Stimulated activated CD8-positive, alpha-beta memory T cell treated with anti-CD3 and anti-CD28 coated beads, Interleukin-15, amount 100 ng/mL, for 4 hours (primary cell): ENCODE measurements around the gene SNX25.
"Not testable (repeated sequence)": the region's sequence is repeated elsewhere in the genome, so short reads cannot be mapped to it uniquely, and the experiment has no call there.

Source experiments
- DNase-seq, 2 donors: peaks; one replicate each; pipeline ENCODE4 v3.0.0-alpha.2; 2020; ENCODE audit warnings: low read depth in 2 of 2

SNX25 gene

GRCh38 chr4:185232370-185232769 is 23.0 kb downstream of the SNX25 start:
- no peak for DNase-seq

DNA sequence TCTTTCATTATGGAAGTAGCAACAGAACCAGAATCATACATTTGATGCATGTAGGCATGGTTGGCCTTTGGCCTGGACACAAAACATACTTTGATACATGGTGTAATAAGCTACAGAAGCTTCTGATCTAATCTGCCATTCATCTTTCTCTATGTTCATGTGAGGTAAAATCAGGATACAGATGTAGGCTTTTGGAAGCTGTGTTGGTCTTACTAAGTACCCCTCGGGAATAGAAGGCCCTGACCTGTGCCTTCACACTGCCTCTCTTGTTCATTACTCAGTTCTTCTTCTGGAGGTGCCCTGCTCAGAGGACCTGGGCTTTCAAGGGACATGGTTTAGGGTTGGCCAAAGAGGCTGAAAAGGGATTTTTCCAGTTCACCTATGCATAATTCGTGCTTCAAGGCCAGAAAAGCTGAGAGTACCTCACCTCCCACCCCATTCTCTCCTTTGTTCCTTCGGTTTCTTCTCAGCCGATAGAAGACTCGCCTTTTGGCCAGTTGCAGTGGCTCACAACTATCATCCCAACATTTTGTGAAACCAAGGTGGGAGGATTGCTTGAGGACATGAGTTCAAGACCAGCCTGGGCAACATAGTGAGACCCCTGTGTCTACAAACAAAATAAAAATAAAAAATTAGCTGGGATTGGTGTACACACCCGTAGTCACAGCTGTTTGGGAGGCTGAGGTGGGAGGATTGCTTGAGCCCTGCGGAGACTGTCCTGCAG is 25.9 kb downstream of the SNX25 start:
- DNase-seq, result no peak

DNA sequence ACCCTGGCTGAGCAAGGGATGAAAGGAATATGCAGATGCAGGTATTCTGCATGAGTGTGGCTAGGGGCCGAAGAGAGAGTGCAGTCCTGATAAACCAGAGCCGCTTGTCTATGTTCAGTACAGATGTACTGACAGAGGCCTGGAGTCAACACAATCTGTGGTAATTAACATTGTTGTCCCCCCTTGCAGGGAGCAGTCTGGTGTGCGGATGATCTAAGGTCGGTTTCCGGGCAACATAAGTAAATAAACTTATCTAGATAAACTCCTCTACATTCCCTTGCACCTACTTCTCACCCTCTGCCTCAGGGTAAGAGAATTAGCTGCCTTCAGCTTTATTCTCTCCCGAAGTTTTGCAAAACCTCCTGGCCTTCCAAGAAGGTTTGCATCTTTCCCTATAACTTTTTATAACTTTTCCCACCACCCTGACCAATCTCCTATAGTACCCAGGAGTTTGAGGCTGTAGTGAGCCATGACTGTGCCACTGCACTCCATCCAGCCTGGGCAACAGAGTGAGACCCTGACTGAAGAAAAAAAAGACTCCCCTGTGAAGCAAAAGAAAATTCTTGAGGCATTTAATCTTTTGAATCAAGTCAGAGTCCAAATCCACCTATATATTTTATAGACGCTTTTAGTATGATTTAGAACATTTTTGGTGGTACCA is 26.6 kb downstream of the SNX25 start:
- DNase-seq, result no peak

DNA sequence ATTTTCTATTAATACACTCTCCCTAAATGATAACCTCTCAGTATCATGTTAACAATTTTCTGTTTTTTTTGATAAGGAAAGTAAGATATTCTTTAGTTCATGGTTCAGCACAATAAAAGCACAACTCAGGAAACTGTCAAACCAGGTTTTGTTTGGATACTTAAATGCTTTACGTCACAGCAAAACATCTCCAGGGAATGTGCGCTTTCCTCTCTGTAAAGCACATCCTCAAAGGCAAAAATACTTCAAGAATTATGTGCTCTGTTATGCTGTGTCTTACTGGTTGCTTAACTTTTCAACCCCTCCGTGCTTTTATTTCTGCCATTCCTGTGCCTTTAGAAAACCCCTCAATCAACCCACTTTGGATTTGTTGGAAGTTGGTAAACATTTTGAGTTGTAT is 27.8 kb downstream of the SNX25 start:
- DNase-seq, result no peak

DNA sequence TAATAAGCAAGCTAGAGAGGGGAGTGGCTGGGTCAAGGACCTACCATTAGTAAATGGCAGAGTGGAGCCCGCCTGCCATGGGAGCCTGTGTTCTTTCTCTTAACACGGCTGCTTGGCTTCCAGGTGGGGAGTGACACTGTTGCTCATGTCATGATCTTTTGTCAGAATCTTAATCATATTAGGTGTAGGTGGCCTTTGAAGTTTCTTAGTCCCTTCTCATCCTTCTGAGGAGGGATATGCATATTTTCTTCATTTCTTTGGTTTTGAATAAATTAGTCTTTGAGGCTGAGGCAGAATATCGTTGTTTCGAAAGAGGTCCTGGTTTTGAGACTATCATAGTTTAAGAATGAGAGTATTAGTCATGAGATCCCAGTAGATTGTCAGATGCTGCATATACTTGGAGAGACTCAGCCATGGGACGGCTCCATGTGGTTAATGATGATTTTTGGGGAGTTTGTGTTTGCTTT is 28.9 kb downstream of the SNX25 start:
- DNase-seq, result no peak

DNA sequence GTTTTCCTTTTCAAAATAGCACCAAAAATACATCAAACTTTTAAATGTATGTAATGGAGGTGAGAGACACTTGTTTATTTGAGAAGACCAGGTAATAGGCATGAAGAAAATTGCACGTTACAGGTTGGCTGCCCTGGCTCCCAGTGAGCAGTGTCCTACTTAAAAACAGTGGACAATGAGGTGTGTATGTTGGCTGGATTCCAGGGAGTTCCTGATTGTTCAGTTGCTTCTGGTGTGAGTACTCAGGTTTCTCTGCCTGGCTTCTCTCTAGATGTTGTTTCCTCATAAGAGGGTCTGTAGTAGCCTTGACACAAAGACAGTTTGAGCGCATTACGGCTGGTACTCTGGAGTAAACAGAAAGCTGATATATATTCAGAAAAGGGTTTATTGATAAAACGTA is 29.4 kb downstream of the SNX25 start:
- no peak for DNase-seq

GRCh38 chr4:185240486-185240885 is 31.1 kb downstream of the SNX25 start:
- not testable (repeated sequence) for DNase-seq

GRCh38 chr4:185242749-185243533 is 33.5 kb downstream of the SNX25 start:
- no peak for DNase-seq

GRCh38 chr4:185243879-185244278 is 34.5 kb downstream of the SNX25 start:
- no peak for DNase-seq

GRCh38 chr4:185244763-185245162 is 35.4 kb downstream of the SNX25 start:
- no peak for DNase-seq

DNA sequence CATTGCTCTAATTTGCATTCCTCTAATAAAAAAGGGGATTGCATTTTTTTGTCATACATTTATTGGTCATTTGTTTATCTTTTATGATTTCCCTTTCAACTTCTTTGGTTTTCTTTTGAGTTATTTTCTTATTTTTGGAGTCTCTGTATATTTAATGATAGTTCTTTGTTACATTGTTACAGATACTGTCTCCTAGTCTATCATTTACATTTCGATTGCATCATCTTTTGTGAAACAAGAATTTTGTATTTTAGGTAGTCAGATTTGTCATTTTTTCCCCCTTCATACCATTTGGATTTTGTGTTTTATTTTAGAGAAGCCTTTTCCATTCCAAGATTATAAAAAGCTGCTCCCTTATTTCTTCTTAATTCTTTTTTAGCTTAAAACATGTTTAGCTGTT is 37.1 kb downstream of the SNX25 start:
- DNase-seq, result no peak

- no peak for DNase-seq
These were observed 37.8 kb downstream of the SNX25 start for GRCh38 chr4:185247151-185247550.

DNA sequence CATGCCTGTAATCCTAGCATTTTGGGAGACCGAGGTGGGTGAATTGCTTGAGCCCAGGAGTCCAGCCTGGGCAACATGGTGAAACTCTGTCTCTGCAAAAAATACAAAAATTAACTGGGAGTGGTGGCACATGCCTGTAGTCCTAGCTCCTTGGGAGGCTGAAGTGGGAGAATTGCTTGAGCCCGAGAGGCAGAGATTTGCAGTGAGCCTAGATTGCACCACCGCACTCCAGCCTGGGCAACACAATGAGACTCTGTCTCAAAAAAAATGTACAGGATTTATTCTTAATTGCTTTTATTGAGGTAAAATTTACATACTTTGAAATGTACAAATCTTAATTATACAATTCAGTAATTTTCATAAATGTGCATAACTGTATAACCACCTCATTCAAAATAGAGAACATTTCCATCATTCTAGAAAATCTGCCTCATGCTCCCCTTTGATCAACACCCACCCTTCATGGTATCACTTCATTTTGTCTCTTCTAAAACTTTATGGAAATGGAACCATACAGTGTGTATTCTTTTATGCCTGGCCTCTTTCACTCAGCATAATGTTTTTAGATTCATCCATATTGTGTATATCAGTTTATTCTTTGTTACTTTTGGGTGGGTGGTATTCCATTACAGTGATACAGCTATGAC is 39.1 kb downstream of the SNX25 start:
- DNase-seq, result no peak

GRCh38 chr4:185249105-185249504 is 39.7 kb downstream of the SNX25 start:
- DNase-seq, result no peak

DNA sequence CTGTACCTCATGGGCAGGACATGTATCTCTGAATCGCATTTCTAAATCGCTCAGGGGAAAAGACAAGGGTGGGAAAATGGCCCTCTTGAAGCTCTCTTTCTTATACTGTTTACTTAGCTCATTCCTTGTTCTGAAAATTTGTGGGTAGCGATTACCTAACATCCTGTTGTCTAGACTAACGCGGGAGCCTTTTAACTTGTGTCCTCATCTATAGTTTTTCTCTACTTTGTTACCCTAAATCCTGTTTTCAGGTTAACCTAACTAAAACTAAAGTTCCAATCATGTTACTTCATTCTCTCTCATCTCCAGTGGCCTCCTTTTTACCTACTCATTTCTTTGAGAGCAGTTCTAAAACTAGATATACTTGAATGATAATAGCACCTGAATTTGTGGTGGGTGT is 45.0 kb downstream of the SNX25 start:
- no peak for DNase-seq

DNA sequence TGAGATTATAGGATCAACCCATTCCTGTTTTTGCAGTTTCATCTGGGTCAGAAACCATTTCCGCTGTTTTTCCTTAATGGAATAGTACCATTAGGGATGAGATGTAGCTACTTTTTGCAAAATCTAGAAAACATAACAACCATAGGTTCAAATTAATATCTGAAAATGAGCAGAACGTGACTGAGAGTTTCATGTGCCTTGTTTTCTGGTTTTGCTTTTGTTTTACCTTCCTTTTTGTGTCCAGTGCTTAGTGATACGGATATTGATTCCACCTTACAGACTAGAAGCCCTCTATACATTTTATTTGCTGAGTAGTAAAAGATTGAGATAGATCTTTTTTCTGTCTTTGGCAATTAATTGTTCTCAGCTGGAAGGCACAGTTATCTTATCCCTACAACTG is 46.5 kb downstream of the SNX25 start:
- DNase-seq, result no peak

- DNase-seq, result no peak
These were observed 47.0 kb downstream of the SNX25 start for GRCh38 chr4:185256446-185256845.

DNA sequence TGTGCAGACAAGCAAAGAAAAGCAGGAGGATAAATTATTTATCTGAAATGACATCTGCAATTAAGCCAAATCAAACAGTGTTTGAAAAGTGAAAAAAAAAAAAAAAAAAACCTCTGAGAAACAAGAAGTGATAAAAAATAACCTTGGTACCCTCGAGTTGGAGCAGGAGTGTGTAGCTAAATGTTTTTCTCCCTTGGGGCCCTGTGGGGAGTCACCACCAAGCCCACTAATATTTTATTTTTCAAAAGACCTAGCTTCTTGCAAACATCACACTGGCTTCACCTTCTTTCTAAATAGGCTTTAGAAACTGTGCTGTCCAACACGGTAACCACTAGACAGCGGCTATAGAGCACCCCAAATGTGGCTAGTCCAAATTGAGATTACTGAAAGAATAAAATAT is 47.7 kb downstream of the SNX25 start:
- no peak for DNase-seq

- DNase-seq, result no peak
These were observed 48.3 kb downstream of the SNX25 start for GRCh38 chr4:185257694-185258093.

DNA sequence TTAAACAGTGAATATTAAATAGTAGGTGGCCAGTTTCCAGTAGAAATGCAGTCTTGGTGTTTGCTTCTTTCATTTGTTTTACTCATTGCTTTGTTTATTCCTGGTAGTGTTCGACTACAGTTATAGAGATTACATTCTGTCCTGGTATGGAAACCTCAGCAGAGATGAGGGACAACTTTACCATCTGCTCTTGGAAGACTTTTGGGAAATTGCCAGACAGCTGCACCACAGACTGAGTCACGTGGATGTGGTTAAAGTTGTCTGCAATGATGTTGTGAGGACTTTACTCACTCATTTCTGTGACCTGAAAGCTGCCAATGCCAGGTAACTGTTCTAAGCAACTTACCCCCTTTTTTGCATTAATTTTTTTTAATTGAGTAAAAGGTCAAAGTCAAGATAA is 49.3 kb downstream of the SNX25 start:
- DNase-seq, result not testable (repeated sequence)

DNA sequence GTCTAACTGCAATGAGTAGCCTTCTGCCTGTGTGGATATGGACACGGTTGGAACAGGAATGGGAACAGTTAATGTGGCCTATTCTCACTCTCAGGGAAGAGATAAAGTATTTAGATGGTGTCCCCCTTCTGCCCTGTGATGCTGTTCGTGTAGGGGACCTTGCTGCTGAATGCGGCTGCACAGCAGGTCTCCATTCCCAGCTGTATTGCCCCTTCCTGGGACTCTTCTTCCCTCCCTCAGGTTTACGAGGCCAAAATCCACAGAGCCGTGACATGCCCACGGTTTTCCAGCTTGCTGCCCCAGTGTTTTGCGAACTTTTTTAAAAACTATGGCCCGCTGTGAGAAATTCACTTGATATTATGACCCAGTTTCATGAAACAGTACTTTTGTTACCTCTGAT is 50.3 kb downstream of the SNX25 start:
- no peak for DNase-seq

DNA sequence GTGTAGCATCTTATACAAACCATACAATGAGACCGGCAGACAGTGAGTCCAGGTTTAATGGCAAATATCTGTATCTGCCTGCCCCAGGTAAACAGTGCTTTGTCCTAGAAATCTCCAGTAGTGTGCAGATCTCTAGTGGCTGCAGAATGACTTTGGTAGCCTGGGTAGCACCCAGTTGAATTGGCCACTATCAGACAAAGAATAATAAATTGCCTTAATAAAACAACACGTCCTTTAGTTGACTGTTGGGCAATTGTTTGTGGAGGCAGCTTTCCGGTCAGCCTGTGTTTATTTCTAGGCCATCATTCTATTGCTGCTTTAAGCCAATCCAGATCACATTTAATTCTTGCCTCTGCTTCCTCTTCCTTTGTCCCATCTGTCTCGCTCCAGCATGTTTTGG is 52.5 kb downstream of the SNX25 start:
- no peak for DNase-seq
